Smooth muscle cell (in vitro differentiated cells): Measurements from ENCODE around the gene MARF1. TPM values are rescaled to one million over a fixed set of nuclear protein-coding genes. Genes with fewer than 3 reads are reported as not detected.
A peak's percentile ranks its signal among the peaks of the same experiment; 100 is the strongest.
"Not testable (repeated sequence)": the region's sequence is repeated elsewhere in the genome, so short reads cannot be mapped to it uniquely, and the experiment has no call there.

Source experiments
- DNase-seq: peaks from one replicate; lab custom pipeline; 2025; ENCODE audit not compliant: unreplicated experiment; lab: John Stamatoyannopoulos, UW
- H2AFZ ChIP-seq: fragments of 200-600 bp; sonication (generic); 2 replicates; pipeline ENCODE4 v1.6.0; 2016; ENCODE audit warnings: antibody characterized with exemption, low read depth, mild to moderate bottlenecking
- H3F3A ChIP-seq: fragments of 200-600 bp; sonication (generic); 2 replicates; pipeline ENCODE4 v1.6.0; 2017; ENCODE audit warnings: antibody characterized with exemption, low read depth
- H3K27ac ChIP-seq: fragments of 200-600 bp; sonication (generic); 2 replicates; pipeline ENCODE4 v1.5.1; 2016; ENCODE audit warnings: low read depth, mild to moderate bottlenecking
- H3K27me3 ChIP-seq: fragments of 200-600 bp; sonication (generic); 2 replicates; pipeline ENCODE4 v1.6.1; 2016; ENCODE audit warnings: low read depth, mild to moderate bottlenecking
- H3K36me3 ChIP-seq: fragments of 200-600 bp; sonication (generic); 2 replicates; pipeline ENCODE4 v1.5.1; 2016; ENCODE audit warnings: low read depth
- H3K4me1 ChIP-seq: fragments of 200-600 bp; sonication (generic); 2 replicates; pipeline ENCODE4 v1.5.1; 2016; ENCODE audit warnings: low read depth
- H3K4me2 ChIP-seq: fragments of 200-600 bp; sonication (generic); 2 replicates; pipeline ENCODE4 v1.6.0; 2016; ENCODE audit warnings: mild to moderate bottlenecking
- H3K4me3 ChIP-seq: fragments of 200-600 bp; sonication (generic); 2 replicates; pipeline ENCODE4 v1.5.1; 2016; ENCODE audit warnings: mild to moderate bottlenecking
- H3K79me2 ChIP-seq: fragments of 200-600 bp; sonication (generic); 2 replicates; pipeline ENCODE4 v1.6.0; 2016; ENCODE audit warnings: low read depth, mild to moderate bottlenecking
- H3K9ac ChIP-seq: fragments of 200-600 bp; sonication (generic); 2 replicates; pipeline ENCODE4 v1.6.0; 2016; ENCODE audit warnings: low read depth
- H3K9me3 ChIP-seq: fragments of 200-600 bp; sonication (generic); replicated peaks from 2 replicates; pipeline ENCODE4 v1.5.1; 2016; ENCODE audit warnings: low read depth
- H4K20me1 ChIP-seq: fragments of 200-600 bp; sonication (generic); 2 replicates; pipeline ENCODE4 v1.6.0; 2016; ENCODE audit warnings: low read depth
- WGBS: methylation state at CpG from one replicate; pipeline ENCODE4 v1.1.7; 2016; ENCODE audit warnings: low lambda C conversion rate; 5-methylcytosine and 5-hydroxymethylcytosine counted together
- polyA plus RNA-seq: library from polyadenylated mRNA; unstranded; fragments of >200 nt; fragmentation: Nextera tagmentation; extraction: Ambion mirVana; gene quantifications from 2 replicates; pipeline ENCODE4 v1.2.1, GENCODE V29; 2016
- total RNA-seq: library from RNA; depleted of rRNA; stranded (reverse); fragments of >200 nt; gene quantifications from 2 replicates; pipeline ENCODE4 v1.2.3, GENCODE V29; 2014
- TF ChIP-seq, protein P1 (sequence below): fragments of 200-600 bp; sonication (generic); IDR thresholded peaks from 2 replicates; pipeline ENCODE4 v1.5.1; 2017; ENCODE audit warnings: borderline replicate concordance, mild to moderate bottlenecking, antibody characterized with exemption; ENCODE audit not compliant: insufficient read depth, poor library complexity, severe bottlenecking

MARF1 gene
- total and polyA plus RNA-seq, 2 experiments from 2014 or later: 6.0 to 19.1 TPM

DNA sequence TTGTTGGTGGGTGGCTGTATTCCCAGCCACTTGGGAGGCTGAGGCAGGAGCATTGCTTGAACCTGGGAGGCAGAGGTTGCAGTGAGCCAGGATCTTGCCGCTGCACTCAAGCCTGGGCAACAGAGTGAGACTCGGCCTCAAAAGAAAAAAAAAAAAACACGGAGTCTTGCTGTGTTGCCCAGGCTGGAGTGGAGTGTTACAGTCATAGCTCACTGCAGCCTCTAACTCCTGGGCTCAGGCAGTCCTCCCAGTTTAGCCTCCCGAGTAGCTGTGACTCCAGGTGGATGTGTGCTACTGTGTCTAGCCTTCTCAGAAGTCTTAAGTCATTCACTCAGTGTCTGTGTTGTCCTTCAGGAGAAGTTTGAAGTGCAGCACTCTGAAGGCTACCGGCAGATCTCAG lies 34.5 kb upstream of the MARF1 start:
- Histone ChIP-seq H3K4me1 (peaks cover 2% of the 10 kb centered on the region), H3K9me3 (no peaks in the 10 kb centered on the region), H3K79me2 (peaks cover under 1% of the 10 kb centered on the region), H3F3A (no peaks in the 10 kb centered on the region), H3K36me3 (no peaks in the 10 kb centered on the region), H3K27ac (no peak overlapping the region), H3K4me2 (no peak overlapping the region), H3K4me3 (no peak overlapping the region), H3K9ac (no peak overlapping the region), H2AFZ (no peak overlapping the region), H3K27me3 (no peaks in the 10 kb centered on the region), H4K20me1 (no peaks in the 10 kb centered on the region)
- DNase-seq: no peak
- TF ChIP-seq, protein P1, sequence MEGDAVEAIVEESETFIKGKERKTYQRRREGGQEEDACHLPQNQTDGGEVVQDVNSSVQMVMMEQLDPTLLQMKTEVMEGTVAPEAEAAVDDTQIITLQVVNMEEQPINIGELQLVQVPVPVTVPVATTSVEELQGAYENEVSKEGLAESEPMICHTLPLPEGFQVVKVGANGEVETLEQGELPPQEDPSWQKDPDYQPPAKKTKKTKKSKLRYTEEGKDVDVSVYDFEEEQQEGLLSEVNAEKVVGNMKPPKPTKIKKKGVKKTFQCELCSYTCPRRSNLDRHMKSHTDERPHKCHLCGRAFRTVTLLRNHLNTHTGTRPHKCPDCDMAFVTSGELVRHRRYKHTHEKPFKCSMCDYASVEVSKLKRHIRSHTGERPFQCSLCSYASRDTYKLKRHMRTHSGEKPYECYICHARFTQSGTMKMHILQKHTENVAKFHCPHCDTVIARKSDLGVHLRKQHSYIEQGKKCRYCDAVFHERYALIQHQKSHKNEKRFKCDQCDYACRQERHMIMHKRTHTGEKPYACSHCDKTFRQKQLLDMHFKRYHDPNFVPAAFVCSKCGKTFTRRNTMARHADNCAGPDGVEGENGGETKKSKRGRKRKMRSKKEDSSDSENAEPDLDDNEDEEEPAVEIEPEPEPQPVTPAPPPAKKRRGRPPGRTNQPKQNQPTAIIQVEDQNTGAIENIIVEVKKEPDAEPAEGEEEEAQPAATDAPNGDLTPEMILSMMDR: no peak
- 94% methylated on average over 5 of the region's 5 CpGs for WGBS

DNA sequence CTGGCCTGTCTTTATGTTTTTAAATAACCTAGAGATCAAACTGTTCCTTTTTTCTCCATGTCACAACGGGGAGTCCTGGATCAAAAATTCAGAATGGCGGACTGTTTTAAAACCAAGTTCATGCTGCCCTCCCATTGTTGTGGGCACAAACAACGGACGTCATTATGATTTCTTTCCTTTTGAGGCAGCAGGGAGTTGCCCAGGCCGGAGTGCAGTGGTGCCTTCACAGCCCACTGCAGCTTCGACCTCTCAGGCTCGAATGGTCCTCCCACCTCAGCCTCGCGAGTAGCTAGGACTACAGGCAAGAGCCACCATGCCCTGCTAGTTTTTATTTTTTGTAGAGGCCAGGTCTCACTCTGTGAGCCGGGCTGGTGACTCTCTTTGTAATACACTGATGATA lies 33.6 kb upstream of the MARF1 start:
- H2AFZ ChIP-seq: no peak overlapping the region
- H3K4me1 ChIP-seq: no peaks in the 10 kb centered on the region
- H3K9ac ChIP-seq: no peak overlapping the region
- no peak overlapping the region for H3K4me2 ChIP-seq
- H4K20me1 ChIP-seq: no peaks in the 10 kb centered on the region
- no peaks in the 10 kb centered on the region for H3K9me3 ChIP-seq
- no peak overlapping the region for H3K4me3 ChIP-seq
- no peaks in the 10 kb centered on the region for H3K36me3 ChIP-seq
- TF ChIP-seq, protein P1: no peak
- no peak overlapping the region for H3K27ac ChIP-seq
- H3K79me2 ChIP-seq: no peaks in the 10 kb centered on the region
- DNase-seq: no peak
- no peaks in the 10 kb centered on the region for H3F3A ChIP-seq
- WGBS: 87% methylated on average over 10 of the region's 10 CpGs
- H3K27me3 ChIP-seq: no peaks in the 10 kb centered on the region

DNA sequence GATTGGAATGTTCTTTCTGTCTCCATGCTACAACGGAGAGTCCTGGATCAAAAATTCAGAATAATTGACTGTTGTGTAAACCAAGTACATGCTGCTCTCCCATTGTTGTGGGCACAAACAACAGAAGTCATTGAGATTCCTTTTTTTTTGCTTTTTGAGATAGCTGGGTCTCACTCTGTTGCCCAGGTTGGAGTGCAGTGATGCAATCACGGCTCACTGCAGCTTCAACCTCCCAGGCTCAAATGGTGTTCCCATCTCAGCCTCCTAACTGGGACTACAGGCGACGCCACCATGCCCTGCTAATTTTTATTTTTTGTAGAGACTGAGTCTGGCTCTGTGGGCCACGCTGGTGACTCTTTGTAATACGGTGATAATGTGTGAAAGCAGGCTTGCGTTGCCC lies 31.6 kb upstream of the MARF1 start:
- Histone ChIP-seq H4K20me1 (no peaks in the 10 kb centered on the region), H3K9me3 (no peaks in the 10 kb centered on the region), H3F3A (no peaks in the 10 kb centered on the region), H3K79me2 (no peaks in the 10 kb centered on the region), H3K9ac (no peak overlapping the region), H3K4me2 (no peak overlapping the region), H3K36me3 (no peaks in the 10 kb centered on the region), H3K27me3 (no peaks in the 10 kb centered on the region), H3K4me3 (no peak overlapping the region), H2AFZ (no peak overlapping the region), H3K27ac (no peak overlapping the region), H3K4me1 (no peaks in the 10 kb centered on the region)
- 97% methylated on average over 7 of the region's 7 CpGs for WGBS
- DNase-seq: no peak
- TF ChIP-seq, protein P1: no peak

DNA sequence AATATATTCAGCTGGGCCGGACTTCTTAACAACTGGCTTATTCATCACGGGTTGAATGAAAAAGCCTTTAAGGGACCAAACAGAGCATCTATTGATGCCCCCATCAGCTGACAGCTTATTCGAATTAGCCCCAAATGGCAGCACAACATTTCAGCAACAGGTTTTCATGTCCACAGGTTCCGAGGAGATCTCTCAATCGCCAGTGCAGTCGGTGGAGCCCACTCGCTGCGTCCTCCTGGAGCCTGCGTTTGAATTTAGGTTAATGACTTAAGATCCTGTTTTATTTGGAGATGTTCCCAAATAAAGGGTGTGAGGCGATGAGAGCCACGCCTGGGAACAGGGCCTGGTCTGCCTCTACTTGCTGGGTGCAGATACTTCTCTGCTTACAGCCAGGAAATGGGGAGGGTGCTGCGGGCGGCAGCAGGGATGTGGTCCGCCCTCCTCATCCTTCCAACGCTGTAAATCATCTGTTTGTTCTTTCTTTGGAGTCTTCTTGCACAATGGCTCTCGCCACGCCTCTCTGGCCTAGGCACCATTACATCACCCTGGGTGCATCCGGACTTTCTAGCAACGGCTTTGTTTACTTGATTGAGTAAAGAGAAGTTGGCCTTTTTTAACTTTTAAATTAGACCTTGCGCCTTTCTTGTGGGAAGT lies 29.7 kb upstream of the MARF1 start:
- Histone ChIP-seq H3K4me1 (no peaks in the 10 kb centered on the region), H3K4me3 (no peak overlapping the region), H3K9me3 (no peaks in the 10 kb centered on the region), H3K27ac (peak overlapping the region; percentile 32), H3K27me3 (no peaks in the 10 kb centered on the region), H3K79me2 (no peaks in the 10 kb centered on the region), H4K20me1 (no peaks in the 10 kb centered on the region), H2AFZ (no peak overlapping the region), H3K4me2 (no peak overlapping the region), H3F3A (no peaks in the 10 kb centered on the region), H3K9ac (no peak overlapping the region), H3K36me3 (peaks cover 3% of the 10 kb centered on the region)
- DNase-seq: no peak
- WGBS: 74% methylated on average over 20 of the region's 20 CpGs
- TF ChIP-seq, protein P1: no peak

DNA sequence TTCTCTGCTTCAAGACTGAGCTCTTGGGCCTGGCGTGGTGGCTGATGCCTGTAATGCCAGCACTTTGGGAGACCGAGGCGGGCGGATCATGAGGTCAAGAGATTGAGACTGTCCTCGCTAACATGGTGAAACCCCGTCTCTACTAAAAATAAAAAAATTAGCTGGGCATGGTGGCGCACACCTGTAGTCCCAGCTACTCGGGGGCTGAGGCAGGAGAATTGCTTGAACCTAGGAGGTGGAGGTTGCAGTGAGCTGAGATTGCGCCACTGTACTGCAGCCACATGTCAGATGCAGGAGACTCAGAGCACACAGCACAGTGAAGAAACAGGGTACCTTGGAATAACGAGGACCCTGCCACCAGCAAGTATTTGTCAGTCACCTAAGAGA lies 29.2 kb upstream of the MARF1 start:
- H3K4me3 ChIP-seq, H3K4me2 ChIP-seq, H3K4me1 ChIP-seq, H3F3A ChIP-seq, H3K9ac ChIP-seq, H4K20me1 ChIP-seq, H3K27me3 ChIP-seq, H3K36me3 ChIP-seq, H3K9me3 ChIP-seq, H2AFZ ChIP-seq, DNase-seq, H3K79me2 ChIP-seq: not testable (repeated sequence)
- WGBS: 98% methylated on average over 10 of the region's 10 CpGs
- peak overlapping the region; percentile 32 for H3K27ac ChIP-seq
